ENCODE results near the gene MEFV.
"Not testable (repeated sequence)": the region's sequence is repeated elsewhere in the genome, so short reads cannot be mapped to it uniquely, and the experiment has no call there.

The MEFV gene, protein sequence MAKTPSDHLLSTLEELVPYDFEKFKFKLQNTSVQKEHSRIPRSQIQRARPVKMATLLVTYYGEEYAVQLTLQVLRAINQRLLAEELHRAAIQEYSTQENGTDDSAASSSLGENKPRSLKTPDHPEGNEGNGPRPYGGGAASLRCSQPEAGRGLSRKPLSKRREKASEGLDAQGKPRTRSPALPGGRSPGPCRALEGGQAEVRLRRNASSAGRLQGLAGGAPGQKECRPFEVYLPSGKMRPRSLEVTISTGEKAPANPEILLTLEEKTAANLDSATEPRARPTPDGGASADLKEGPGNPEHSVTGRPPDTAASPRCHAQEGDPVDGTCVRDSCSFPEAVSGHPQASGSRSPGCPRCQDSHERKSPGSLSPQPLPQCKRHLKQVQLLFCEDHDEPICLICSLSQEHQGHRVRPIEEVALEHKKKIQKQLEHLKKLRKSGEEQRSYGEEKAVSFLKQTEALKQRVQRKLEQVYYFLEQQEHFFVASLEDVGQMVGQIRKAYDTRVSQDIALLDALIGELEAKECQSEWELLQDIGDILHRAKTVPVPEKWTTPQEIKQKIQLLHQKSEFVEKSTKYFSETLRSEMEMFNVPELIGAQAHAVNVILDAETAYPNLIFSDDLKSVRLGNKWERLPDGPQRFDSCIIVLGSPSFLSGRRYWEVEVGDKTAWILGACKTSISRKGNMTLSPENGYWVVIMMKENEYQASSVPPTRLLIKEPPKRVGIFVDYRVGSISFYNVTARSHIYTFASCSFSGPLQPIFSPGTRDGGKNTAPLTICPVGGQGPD

GRCh38 chr16:3256146-3256865 is at the start of gene MEFV:
TSS of gene MEFV (minus strand) at chr16:3256633. CDS start at chr16:3256587, 46 bp downstream.
- DNase-seq: no peak

DNA sequence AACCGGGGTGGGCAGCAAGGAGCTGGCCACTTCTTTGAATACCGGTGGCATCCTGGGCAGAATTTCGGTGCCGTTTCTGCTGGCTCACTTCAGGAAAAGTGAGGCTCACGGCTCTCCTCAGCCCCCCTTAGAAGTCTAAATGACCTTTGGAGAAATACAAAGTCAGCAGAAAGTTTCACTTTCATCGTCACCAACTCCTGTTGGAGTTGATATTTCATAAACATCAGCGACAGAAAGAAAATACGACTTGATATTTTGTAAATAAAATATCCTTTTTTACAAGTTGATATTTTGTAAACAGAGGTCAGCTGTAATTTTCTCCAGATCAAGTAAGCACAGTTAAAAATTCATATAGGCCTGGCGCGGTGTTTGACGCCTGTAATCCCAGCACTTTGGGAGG is 49.6 kb upstream of the MEFV start:
- DNase-seq: no peak

DNA sequence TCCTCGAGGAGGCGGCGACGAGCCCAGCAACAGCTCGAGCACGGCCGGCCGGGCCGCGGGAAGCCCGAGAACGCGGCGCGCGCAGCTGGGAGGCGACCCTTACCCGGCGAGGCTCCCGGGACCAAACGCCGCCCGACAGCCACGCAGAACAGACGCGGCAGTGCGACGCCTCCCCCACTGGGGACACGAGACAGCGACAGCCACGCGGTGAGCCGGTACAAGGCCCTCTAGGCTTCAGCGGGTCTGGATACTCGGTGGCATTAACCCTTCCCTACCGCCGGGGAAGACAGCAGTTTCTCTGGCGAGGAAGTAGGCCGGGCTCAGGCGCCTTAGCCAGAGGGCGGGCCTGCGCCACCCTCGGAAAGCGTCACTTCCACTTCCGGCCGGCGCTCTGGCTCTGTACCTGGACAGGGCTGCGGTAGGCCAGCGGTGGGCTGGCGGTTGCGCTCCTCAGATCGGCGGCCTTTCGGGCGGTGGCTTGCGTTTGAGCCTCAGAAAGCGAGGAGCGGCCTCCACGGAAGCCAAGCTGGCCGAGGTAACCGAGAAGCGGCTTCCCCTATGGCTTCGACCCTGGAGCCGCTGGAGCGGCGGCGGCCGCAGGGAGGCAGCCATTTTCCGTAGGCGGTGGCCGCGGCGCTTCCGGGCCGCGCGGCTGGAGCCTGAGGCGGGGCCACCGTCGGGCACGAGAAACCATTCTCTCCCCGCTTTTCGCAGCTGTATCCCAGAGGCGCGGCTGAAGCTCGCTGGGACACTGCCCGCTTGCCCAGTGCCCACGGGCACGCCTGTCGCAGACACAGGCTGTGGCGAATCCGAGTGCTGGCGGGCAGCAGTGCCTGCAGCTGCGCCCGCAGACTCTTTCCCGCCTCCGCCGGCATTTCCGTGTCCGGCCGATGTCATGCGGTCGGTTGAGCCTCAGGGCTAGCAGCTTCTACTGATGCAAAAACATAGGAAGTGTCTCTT is 49.0 kb upstream of the MEFV start, which contains the start of the genes TIGD7 and ZNF75A:
Gene TIGD7, minus strand, starts transcription at position 322 of the 960 bp plus-strand sequence. CDS start 4,816 bp downstream, outside the sequence.
Gene ZNF75A, plus strand, starts transcription at position 389 of the 960 bp plus-strand sequence. CDS start 2,932 bp downstream, outside the sequence.
- peak; percentile 79 for DNase-seq

- DNase-seq: no peak
Observed at GRCh38 chr16:3304370-3304769, 47.9 kb upstream of the MEFV start.

DNA sequence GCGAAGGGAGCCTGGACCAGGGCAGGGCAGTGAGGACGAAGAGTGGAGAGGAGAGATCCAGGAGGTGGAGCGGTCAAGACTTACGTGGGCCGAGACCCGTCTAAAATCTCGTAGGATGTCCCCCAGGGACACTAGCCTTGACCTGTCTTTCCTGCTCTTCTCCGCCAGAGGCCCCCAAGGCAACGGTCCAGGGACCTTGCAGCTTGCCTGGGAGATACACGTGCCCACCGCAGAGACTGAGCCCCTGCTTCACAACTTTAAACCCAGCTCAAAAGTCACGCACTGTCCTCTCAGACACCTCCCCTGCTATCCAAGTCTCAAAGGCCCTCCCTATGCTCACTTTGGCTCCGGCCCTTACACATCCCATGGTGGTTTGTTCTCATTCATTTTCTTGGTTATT is 39.4 kb upstream of the MEFV start:
- DNase-seq: no peak

DNA sequence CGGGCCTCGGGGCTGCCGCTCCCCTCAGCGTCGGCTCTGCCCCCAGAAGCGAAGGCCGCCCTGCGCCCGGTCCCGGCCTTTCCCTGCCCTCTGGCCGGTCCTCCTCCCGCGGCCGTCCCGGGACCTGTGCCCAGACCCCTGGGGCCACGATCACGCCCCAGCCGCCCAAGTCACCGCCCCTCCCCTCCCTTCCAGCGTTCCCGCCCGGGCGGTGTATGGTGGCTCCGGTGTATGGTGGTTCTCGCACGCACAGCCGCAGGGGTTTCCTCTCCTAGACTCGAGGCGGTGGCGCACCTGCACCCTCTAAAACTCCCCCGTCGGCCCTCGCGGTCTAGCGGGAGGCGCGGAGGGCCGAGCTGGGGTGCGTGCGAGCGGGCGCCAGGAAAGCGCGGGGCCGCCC is 38.8 kb upstream of the MEFV start:
- no peak for DNase-seq

- no peak for DNase-seq
Observed at GRCh38 chr16:3292604-3293003, 36.2 kb upstream of the MEFV start.

GRCh38 chr16:3289998-3290673 is 33.7 kb upstream of the MEFV start:
- DNase-seq: no peak

GRCh38 chr16:3285131-3285530 is 28.7 kb upstream of the MEFV start:
- DNase-seq: no peak

GRCh38 chr16:3283543-3284447 is 27.4 kb upstream of the MEFV start:
- no peak for DNase-seq

DNA sequence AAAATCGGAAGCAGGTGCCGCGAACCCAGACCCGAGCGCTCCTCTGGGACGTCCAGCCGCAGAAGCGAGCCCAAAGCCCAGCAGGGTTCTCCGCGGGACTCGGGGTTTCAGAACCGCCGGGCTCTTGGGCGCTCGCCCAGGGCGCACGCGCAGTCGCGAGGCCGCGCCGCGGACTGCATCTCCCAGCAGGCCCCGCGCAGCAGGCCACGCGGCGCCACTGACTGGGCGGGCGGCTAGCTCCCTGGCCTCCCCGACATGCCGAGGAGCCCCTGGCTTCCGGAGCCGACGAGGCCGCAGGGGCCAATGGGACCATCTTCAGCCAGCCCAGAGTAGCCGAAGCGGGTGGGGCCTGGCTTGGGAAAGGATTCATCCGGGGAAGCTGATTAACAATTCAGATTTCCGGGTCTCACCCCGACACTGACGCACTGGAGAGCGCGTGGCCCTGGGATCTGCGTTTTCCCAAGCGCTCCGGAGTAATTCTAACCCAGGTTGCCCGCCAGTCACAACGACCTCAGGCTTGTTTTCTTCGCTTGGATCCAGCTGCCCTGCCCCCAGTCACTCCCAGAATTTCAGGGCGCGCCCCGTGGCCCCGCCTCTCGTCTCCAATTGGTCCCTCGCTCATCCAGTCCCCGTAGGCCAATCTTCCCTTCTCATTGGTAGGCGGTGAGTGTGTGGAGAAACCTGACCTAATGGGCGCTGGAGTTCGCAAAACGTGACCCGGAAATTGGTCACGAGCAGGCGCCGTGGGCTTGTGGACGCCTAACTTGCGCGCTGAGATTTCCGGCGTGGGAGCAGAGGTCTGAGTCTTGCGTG is 26.5 kb upstream of the MEFV start, which contains the start of gene ZNF263:
Gene ZNF263, plus strand, starts transcription at position 762 of the 813 bp plus-strand sequence. CDS start 328 bp downstream, outside the sequence.
- peak; percentile 94 for DNase-seq

GRCh38 chr16:3282103-3282729 is 25.8 kb upstream of the MEFV start:
- DNase-seq: peak; percentile 65

DNA sequence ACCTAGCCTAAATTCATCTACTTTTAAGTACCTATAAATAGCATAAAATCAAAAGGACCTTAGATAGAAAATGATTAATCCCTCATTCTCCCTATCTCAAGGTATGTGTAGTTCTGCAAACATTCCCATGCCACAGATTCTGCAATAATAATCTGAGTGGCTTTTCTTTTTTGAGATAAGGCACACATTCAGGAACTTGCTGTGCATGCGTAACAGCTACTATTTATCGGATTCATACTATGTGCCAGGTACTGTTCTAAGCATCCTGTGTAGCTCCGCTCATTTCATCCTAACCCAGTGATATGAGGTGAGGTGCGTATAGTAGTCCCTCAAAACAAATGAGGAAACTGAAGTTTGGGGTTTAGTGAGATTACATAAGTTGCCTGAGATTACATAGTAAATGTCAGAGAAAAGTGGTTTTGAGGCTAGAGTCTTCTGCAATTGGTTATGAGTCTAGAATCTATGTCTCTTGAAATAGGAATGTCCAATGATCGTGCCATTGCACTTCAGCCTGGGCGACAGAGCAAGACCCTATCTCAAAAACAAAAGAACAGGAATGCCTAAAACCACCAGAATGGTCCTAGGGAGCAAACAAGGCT is 24.9 kb upstream of the MEFV start:
- DNase-seq: no peak

DNA sequence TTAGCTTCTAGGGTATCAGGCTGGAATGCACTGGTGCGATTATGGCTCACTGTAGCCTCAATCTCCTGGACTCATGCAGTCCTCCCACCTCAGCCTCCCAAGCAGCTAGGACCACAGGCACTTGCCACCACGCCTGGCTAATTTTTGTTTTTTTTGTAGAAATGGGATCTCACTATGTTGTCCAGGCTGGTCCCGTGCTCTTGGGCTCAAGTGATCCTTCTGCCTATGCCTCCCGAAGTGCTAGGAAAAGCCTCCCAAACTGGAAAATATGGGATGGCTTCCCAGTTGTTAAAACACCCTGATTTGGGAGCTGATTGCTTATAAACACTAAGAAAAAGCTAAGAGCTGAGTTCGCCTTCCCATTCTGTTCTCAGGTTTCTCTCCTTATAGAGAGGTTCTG is 20.2 kb upstream of the MEFV start:
- no peak for DNase-seq

DNA sequence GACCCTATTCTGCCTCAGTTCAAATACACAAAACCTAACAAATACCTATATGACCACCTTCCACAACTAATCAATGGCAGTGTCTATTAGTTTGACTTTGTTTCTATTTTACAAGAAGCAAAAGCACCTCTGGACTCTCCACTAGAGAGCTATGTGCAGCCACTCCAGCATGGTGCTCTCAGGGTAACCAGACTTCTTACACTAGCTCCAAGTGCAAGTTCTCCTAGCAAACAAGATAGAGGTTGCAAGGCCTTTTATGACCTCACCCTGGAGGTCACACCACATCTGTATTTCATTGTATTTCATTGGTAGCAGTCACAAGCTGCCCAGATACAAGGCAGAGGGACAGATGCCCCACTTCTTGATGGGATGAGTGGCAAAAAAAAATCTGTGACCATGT is 18.5 kb upstream of the MEFV start:
- DNase-seq: no peak

DNA sequence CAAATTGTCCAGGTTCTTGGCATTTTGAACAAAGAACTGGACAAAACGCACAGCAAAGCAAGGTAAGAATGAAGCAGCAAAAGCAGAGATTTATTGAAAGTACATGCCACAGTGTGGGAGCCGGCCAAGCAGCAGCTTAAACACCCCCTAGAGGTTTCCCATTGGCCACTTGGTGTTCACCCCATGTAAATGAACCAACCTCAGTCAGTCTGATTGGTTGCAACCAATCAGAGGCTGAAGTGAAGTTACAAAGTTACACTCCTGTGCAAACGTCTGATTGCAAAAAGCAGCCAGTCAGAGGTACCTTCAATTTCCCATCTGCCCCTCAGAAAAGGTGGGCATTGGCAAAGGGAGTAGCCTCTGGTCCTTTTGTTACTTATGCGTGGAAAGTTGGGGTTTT is 18.1 kb upstream of the MEFV start:
- DNase-seq: no peak

DNA sequence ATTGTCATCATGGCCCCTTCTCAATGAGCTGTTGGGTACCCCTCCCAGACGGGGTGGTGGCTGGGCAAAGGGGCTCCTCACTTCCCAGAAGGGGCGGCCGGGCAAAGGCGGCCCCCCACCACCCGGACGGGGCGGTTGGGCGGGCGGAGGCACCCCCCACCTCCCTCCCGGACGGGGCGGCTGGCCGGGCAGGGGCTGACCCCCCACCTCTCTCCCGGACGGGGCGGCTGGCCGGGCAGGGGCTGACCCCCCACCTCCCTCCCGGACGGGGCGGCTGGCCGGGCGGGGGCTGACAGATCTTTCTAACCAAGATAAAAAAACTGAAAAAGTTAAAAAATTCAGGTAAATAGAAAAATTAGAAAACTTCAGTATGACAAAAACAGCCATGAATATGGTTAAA is 14.8 kb upstream of the MEFV start:
- DNase-seq: not testable (repeated sequence)

DNA sequence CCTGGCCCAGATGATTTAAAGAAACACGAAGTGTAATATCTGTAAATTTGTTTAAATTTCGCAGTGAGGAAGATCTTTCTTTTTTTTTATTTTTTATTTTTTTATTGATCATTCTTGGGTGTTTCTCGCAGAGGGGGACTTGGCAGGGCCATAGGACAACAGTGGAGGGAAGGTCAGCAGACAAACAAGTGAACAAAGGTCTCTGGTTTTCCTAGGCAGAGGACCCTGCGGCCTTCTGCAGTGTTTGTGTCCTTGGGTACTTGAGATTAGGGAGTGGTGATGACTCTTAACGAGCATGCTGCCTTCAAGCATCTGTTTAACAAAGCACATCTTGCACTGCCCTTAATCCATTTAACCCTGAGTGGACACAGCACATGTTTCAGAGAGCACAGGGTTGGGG is 14.3 kb upstream of the MEFV start:
- DNase-seq: not testable (repeated sequence)
